HG03196 (cell line): ENCODE measurements around the gene CPXM1.
"Not testable (repeated sequence)": the region's sequence is repeated elsewhere in the genome, so short reads cannot be mapped to it uniquely, and the experiment has no call there.

Experiments
- ATAC-seq: cut with Tn5 transposase; IDR thresholded peaks from one replicate; pipeline ENCODE4 v1.9.1; 2021; ENCODE audit not compliant: unreplicated experiment

The CPXM1 gene

GRCh38 chr20:2822073-2822472 is 21.6 kb upstream of the CPXM1 start:
- ATAC-seq, result no peak

- ATAC-seq, result no peak
Measured at GRCh38 chr20:2820896-2821869, 20.8 kb upstream of the CPXM1 start.

GRCh38 chr20:2820084-2820895 is 19.9 kb upstream of the CPXM1 start:
- no peak for ATAC-seq

- ATAC-seq, result no peak
Measured at GRCh38 chr20:2817891-2818595, 17.6 kb upstream of the CPXM1 start.

- no peak for ATAC-seq
Measured at GRCh38 chr20:2817341-2817726, 16.9 kb upstream of the CPXM1 start.

GRCh38 chr20:2816583-2817340 is 16.3 kb upstream of the CPXM1 start:
- ATAC-seq, result no peak

- ATAC-seq, result no peak
Measured at GRCh38 chr20:2816030-2816582, 15.7 kb upstream of the CPXM1 start, which contains the start of gene TMEM239. TMEM239 (plus strand) TSS chr20:2816364; CDS start chr20:2816555, 191 bp downstream.

GRCh38 chr20:2815242-2815900 is 14.9 kb upstream of the CPXM1 start:
- ATAC-seq, result no peak

- ATAC-seq, result no peak
Measured at GRCh38 chr20:2814587-2815051, 14.2 kb upstream of the CPXM1 start, which contains the start of gene C20orf141. C20orf141 (plus strand) TSS chr20:2814987; CDS start chr20:2815185, 198 bp downstream.

GRCh38 chr20:2814076-2814475 is 13.6 kb upstream of the CPXM1 start:
- ATAC-seq, result no peak

- ATAC-seq, result no peak
Measured at GRCh38 chr20:2812189-2812588, 11.8 kb upstream of the CPXM1 start.

- ATAC-seq, result no peak
Measured at GRCh38 chr20:2809690-2810089, 9.3 kb upstream of the CPXM1 start.

- ATAC-seq, result not testable (repeated sequence)
Measured at GRCh38 chr20:2807929-2808328, 7.5 kb upstream of the CPXM1 start.

GRCh38 chr20:2807019-2807418 is 6.6 kb upstream of the CPXM1 start:
- no peak for ATAC-seq

- no peak for ATAC-seq
Measured at GRCh38 chr20:2806351-2806701, 5.9 kb upstream of the CPXM1 start.

GRCh38 chr20:2805689-2806350 is 5.4 kb upstream of the CPXM1 start:
- no peak for ATAC-seq

- ATAC-seq, result no peak
Measured at GRCh38 chr20:2804852-2805688, 4.6 kb upstream of the CPXM1 start.
